HEK293 (cell line): ENCODE measurements around the gene S1PR2.

ENCODE experiments used
- CTCF ChIA-PET: fragments of 350-600 bp; formaldehyde crosslinking; extraction: SDS; loops from one replicate; lab custom pipeline; 2021; ENCODE audit warnings: antibody characterized with exemption; lab: Yijun Ruan, JAX
- POLR2A ChIA-PET: fragments of 300-600 bp; formaldehyde crosslinking; extraction: SDS; loops from one replicate; lab custom pipeline; 2020; ENCODE audit warnings: antibody characterized with exemption, inconsistent platforms; lab: Yijun Ruan, JAX
- H3K27ac ChIP-seq: fragments of 200-500 bp; sonication (Bioruptor generic); 2 replicates; pipeline ENCODE4 v1.5.1; 2014; ENCODE audit warnings: low read depth, low read length, control low read depth, inconsistent platforms; ENCODE audit errors: extremely low read depth
- H3K36me3 ChIP-seq, 2 experiments: fragments of 200-500 bp in 1 of 2; sonication (Bioruptor generic) in 1 of 2; 1 replicate in 1 of 2; 2 replicates in 1 of 2; pipeline ENCODE4 v1.5.1; 2014 to 2017; ENCODE audit warnings: inconsistent platforms in 2 of 2, low read length in 2 of 2; ENCODE audit not compliant: control insufficient read depth in 2 of 2, insufficient read depth in 1 of 2
- H3K4me1 ChIP-seq: fragments of 200-500 bp; sonication (Bioruptor generic); 2 replicates; pipeline ENCODE4 v1.5.1; 2014; ENCODE audit warnings: mild to moderate bottlenecking, low read length, inconsistent platforms; ENCODE audit not compliant: control insufficient read depth, insufficient read depth
- H3K4me3 ChIP-seq: 2 replicates; pipeline ENCODE4 v1.5.1; 2011; ENCODE audit warnings: low read depth, mild to moderate bottlenecking, control low read depth, low read length, moderate library complexity
- H3K9me3 ChIP-seq: fragments of 200-500 bp; sonication (Bioruptor generic); 2 replicates; pipeline ENCODE4 v1.5.1; 2014; ENCODE audit warnings: low read depth, low read length, inconsistent platforms; ENCODE audit not compliant: control insufficient read depth, insufficient read depth
- AEBP2 ChIP-seq: fragments of 450-650 bp; formaldehyde crosslinking; IDR thresholded peaks from 2 replicates; pipeline ENCODE4 v1.5.1; 2016; ENCODE audit warnings: missing biosample characterization, missing genetic modification characterization, borderline replicate concordance
- BCL11B ChIP-seq: fragments of 450-650 bp; formaldehyde crosslinking; IDR thresholded peaks from 2 replicates; pipeline ENCODE4 v1.5.1; 2016; ENCODE audit warnings: low read depth, missing biosample characterization, missing genetic modification characterization
- KLF9 ChIP-seq: fragments of 450-650 bp; formaldehyde crosslinking; IDR thresholded peaks from 2 replicates; pipeline ENCODE4 v1.5.1; 2016; ENCODE audit warnings: missing biosample characterization, missing genetic modification characterization, low read depth
- PATZ1 ChIP-seq: fragments of 450-650 bp; formaldehyde crosslinking; IDR thresholded peaks from 2 replicates; pipeline ENCODE4 v1.5.1; 2016; ENCODE audit warnings: missing biosample characterization, missing genetic modification characterization
- PRDM6 ChIP-seq: fragments of 450-650 bp; formaldehyde crosslinking; IDR thresholded peaks from 2 replicates; pipeline ENCODE4 v1.5.1; 2017; ENCODE audit warnings: missing biosample characterization, missing genetic modification characterization
- ZNF223 ChIP-seq: fragments of 450-650 bp; formaldehyde crosslinking; IDR thresholded peaks from 2 replicates; pipeline ENCODE4 v1.5.1; 2016; ENCODE audit warnings: missing biosample characterization, missing genetic modification characterization
- ZNF354C ChIP-seq: fragments of 450-650 bp; formaldehyde crosslinking; IDR thresholded peaks from 2 replicates; pipeline ENCODE4 v1.5.1; 2016; ENCODE audit warnings: missing biosample characterization, missing genetic modification characterization, low read depth, borderline replicate concordance
- ZNF48 ChIP-seq: fragments of 450-650 bp; formaldehyde crosslinking; IDR thresholded peaks from 2 replicates; pipeline ENCODE4 v1.5.1; 2016; ENCODE audit warnings: missing biosample characterization, missing genetic modification characterization
- ZNF530 ChIP-seq: fragments of 450-650 bp; formaldehyde crosslinking; IDR thresholded peaks from 2 replicates; pipeline ENCODE4 v1.5.1; 2016; ENCODE audit warnings: low read depth, missing biosample characterization, missing genetic modification characterization
- ZNF561 ChIP-seq: fragments of 450-650 bp; IDR thresholded peaks from 2 replicates; pipeline ENCODE4 v1.5.1; 2018; ENCODE audit warnings: missing biosample characterization, missing genetic modification characterization, borderline replicate concordance
- ZNF600 ChIP-seq: fragments of 450-650 bp; formaldehyde crosslinking; IDR thresholded peaks from 2 replicates; pipeline ENCODE4 v1.5.1; 2016; ENCODE audit warnings: missing biosample characterization, missing genetic modification characterization
- ZNF623 ChIP-seq: fragments of 450-650 bp; formaldehyde crosslinking; IDR thresholded peaks from 2 replicates; pipeline ENCODE4 v1.5.1; 2016; ENCODE audit warnings: missing biosample characterization, missing genetic modification characterization
- ZNF626 ChIP-seq: fragments of 450-650 bp; sonication (Bioruptor Pico); formaldehyde crosslinking; IDR thresholded peaks from 2 replicates; pipeline ENCODE4 v1.5.1; 2018; ENCODE audit warnings: missing biosample characterization, missing genetic modification characterization, inconsistent platforms
- ZNF707 ChIP-seq: fragments of 450-650 bp; formaldehyde crosslinking; IDR thresholded peaks from 2 replicates; pipeline ENCODE4 v1.5.1; 2016; ENCODE audit warnings: missing biosample characterization, missing genetic modification characterization
- ZNF792 ChIP-seq: fragments of 450-650 bp; formaldehyde crosslinking; IDR thresholded peaks from 2 replicates; pipeline ENCODE4 v1.5.1; 2016; ENCODE audit warnings: missing biosample characterization, missing genetic modification characterization
- ZNF830 ChIP-seq: fragments of 450-650 bp; IDR thresholded peaks from 2 replicates; pipeline ENCODE4 v1.5.0; 2018; ENCODE audit warnings: missing biosample characterization, missing genetic modification characterization, low read depth, mild to moderate bottlenecking, moderate library complexity
- ZSCAN5A ChIP-seq: fragments of 450-650 bp; formaldehyde crosslinking; IDR thresholded peaks from 2 replicates; pipeline ENCODE4 v1.5.1; 2016; ENCODE audit warnings: missing biosample characterization, missing genetic modification characterization

The S1PR2 gene

GRCh38 chr19:10219678-10220077 is 11.5 kb downstream of the S1PR2 start:
- POLR2A ChIA-PET: interaction anchor here (1.2 kb wide), 1 partner anchor 11 kb away, joined by 3 read pairs; the partner anchor contains the start of gene S1PR2
- Histone ChIP-seq H3K9me3 (no peaks in the 10 kb centered on the region), H3K4me3 (no peak overlapping the region), H3K27ac (no peak overlapping the region), H3K36me3 (peaks cover 0 to 9% of the 10 kb centered on the region in 2 experiments; a peak in 1 of 3 replicates), H3K4me1 (no peaks in the 10 kb centered on the region)
- CTCF ChIA-PET: interaction anchor here (0.7 to 1.5 kb wide), 6 partner anchors 9 to 353 kb away, joined by 3 to 5 read pairs (median 5); no protein-coding TSS in a partner anchor
- TF ChIP-seq ZNF223 (tag by site-specific recombination) (peak; percentile 72), PATZ1 (tag by site-specific recombination) (peak; percentile 69), ZNF626 (tag by site-specific recombination) (no peak)

- Histone ChIP-seq H3K4me3 (no peak overlapping the region), H3K27ac (no peak overlapping the region), H3K36me3 (no peaks in the 10 kb centered on the region), H3K9me3 (no peaks in the 10 kb centered on the region)
- POLR2A ChIA-PET: interaction anchor here (0.7 kb wide), 1 partner anchor 88 kb away, joined by 3 read pairs; no protein-coding TSS in a partner anchor
- CTCF ChIA-PET: interaction anchor here (0.6 kb wide), 1 partner anchor 9 kb away, joined by 3 read pairs; no protein-coding TSS in a partner anchor
- TF ChIP-seq ZNF623: no peak
- TF ChIP-seq PRDM6: no peak
- no peak for TF ChIP-seq BCL11B (tag by site-specific recombination)
- TF ChIP-seq ZNF830: no peak
- TF ChIP-seq ZNF561: no peak
- no peak for TF ChIP-seq KLF9 (tag by site-specific recombination)
- no peak for TF ChIP-seq ZNF600 (tag by site-specific recombination)
- TF ChIP-seq ZNF48: no peak
- no peak for TF ChIP-seq ZNF354C (tag by site-specific recombination)
- TF ChIP-seq ZNF530 (tag by site-specific recombination): no peak
- TF ChIP-seq AEBP2 (tag by site-specific recombination): no peak
- TF ChIP-seq ZNF707 (tag by site-specific recombination): no peak
- no peak for TF ChIP-seq ZSCAN5A (tag by site-specific recombination)
- TF ChIP-seq ZNF792 (tag by site-specific recombination): no peak
- TF ChIP-seq, all 188 proteins: peak for 0
- H3K4me1 ChIP-seq: no peaks in the 10 kb centered on the region
Measured at GRCh38 chr19:10217085-10217484, 14.0 kb downstream of the S1PR2 start.
